Limb (tissue), 2 donors: ENCODE measurements around the gene NRP2.
A peak's percentile ranks its signal among the peaks of the same experiment; 100 is the strongest.

ENCODE experiments used
- DNase-seq, 2 donors: peaks; one replicate each; pipeline ENCODE4 v3.0.0-alpha.2; 2016; ENCODE audit errors: extremely low spot score in 2 of 2

The NRP2 gene

GRCh38 chr2:205706769-205707381 lies 24.6 kb downstream of the NRP2 start:
- no peak for DNase-seq

GRCh38 chr2:205708231-205708631 lies 25.9 kb downstream of the NRP2 start:
- no peak for DNase-seq

GRCh38 chr2:205709319-205709718 lies 27.0 kb downstream of the NRP2 start:
- no peak for DNase-seq

- no peak for DNase-seq
Measured at GRCh38 chr2:205712508-205712907, 30.2 kb downstream of the NRP2 start.

- no peak for DNase-seq
Measured at GRCh38 chr2:205713086-205713485, 30.8 kb downstream of the NRP2 start.

GRCh38 chr2:205714058-205714776 lies 31.9 kb downstream of the NRP2 start:
- DNase-seq = no peak

GRCh38 chr2:205714789-205715720 lies 32.8 kb downstream of the NRP2 start:
- DNase-seq = no peak

GRCh38 chr2:205715831-205716525 lies 33.7 kb downstream of the NRP2 start:
- no peak for DNase-seq

- no peak for DNase-seq
Measured at GRCh38 chr2:205717175-205717846, 35.0 kb downstream of the NRP2 start.

- DNase-seq = no peak
Measured at GRCh38 chr2:205717999-205718398, 35.7 kb downstream of the NRP2 start.

GRCh38 chr2:205719847-205720246 lies 37.5 kb downstream of the NRP2 start:
- no peak for DNase-seq

GRCh38 chr2:205720451-205720902 lies 38.2 kb downstream of the NRP2 start:
- DNase-seq = no peak

GRCh38 chr2:205721057-205721449 lies 38.8 kb downstream of the NRP2 start:
- no peak for DNase-seq

- DNase-seq = no peak
Measured at GRCh38 chr2:205722283-205722918, 40.1 kb downstream of the NRP2 start.

GRCh38 chr2:205723179-205723578 lies 40.9 kb downstream of the NRP2 start:
- DNase-seq = no peak

GRCh38 chr2:205725059-205725458 lies 42.8 kb downstream of the NRP2 start:
- no peak for DNase-seq

GRCh38 chr2:205726506-205726905 lies 44.2 kb downstream of the NRP2 start:
- no peak for DNase-seq

- DNase-seq = no peak
Measured at GRCh38 chr2:205727174-205727573, 44.9 kb downstream of the NRP2 start.

- no peak for DNase-seq
Measured at GRCh38 chr2:205728366-205728765, 46.1 kb downstream of the NRP2 start.

GRCh38 chr2:205730191-205730590 lies 47.9 kb downstream of the NRP2 start:
- peak in 1 of 2 donors; percentile 61 for DNase-seq
